ENCODE data around the gene ERCC6. TPM values are rescaled to one million over a fixed set of nuclear protein-coding genes. Genes with fewer than 3 reads are reported as not detected.
A peak's percentile ranks its signal among the peaks of the same experiment; 100 is the strongest.

Gene ERCC6
- polyA plus RNA-seq, 1 of the 3 experiments (the other 2 are of a cell fraction): 4.5 TPM

DNA sequence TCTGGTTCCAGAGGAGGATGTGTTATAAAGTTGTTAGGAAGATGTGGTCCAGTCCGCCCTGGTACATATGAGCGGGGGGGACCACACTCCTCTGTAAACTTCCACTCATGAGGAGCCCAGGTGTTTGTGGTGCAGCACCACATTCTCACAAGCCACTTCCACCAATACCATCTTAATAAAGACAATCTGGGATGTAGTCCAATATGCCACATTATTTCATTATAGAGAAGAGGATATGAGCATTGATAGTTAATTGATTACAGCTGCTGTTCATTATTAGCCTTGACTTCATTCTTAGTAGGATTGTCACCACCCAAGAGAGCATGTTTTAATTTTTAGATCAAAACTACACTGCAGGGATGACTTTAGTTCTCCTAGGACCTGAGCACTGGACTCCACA lies 40.5 kb downstream of the ERCC6 start:
- peaks cover 12 to 20% of the 10 kb centered on the region in 2 experiments for H3K36me3 ChIP-seq (replicated peaks in 1 of 2; ENCODE audit: control insufficient read depth in 1 of 2, insufficient read depth in 2 of 2, low read length in 1 of 2)
- TF ChIP-seq ZBTB33 (IDR thresholded peaks at IDR 0.05; ENCODE audit: borderline replicate concordance, low read depth) (no peak), RCOR1 (IDR thresholded peaks at IDR 0.05; ENCODE audit: low read length) (no peak), MXI1 (IDR thresholded peaks at IDR 0.05; ENCODE audit: low read depth, low read length) (no peak)
- H4K20me1 ChIP-seq (ENCODE audit: insufficient read depth): no peaks in the 10 kb centered on the region
- peaks cover 0 to 13% of the 10 kb centered on the region in 2 experiments; a peak in 2 of 4 replicates for H3K4me1 ChIP-seq (ENCODE audit: control insufficient read depth in 1 of 2, insufficient read depth in 2 of 2, low read depth in 1 of 2, low read length in 1 of 2)
- no peak for DNase-seq
- WGBS (ENCODE audit: low lambda C conversion rate): 100% methylated on average over 2 of the region's 2 CpGs
- no peaks in the 10 kb centered on the region for H3K27me3 ChIP-seq (ENCODE audit: insufficient read depth)
- no peaks in the 10 kb centered on the region for H3F3A ChIP-seq (replicated peaks; ENCODE audit: insufficient read depth)
- no peaks in the 10 kb centered on the region for H3K9me2 ChIP-seq
- CTCF ChIA-PET: interaction anchor here (5.3 kb wide), 1 partner anchor 14 kb away, joined by 29 read pairs; no protein-coding TSS in a partner anchor
- POLR2A ChIA-PET: no interaction called here
- H3K79me2 ChIP-seq (ENCODE audit: insufficient read depth): no peaks in the 10 kb centered on the region
- no peaks in the 10 kb centered on the region for H3K9me3 ChIP-seq
- H3K4me2 ChIP-seq: no peak overlapping the region
- no peak overlapping the region for H3K9ac ChIP-seq
- H2AFZ ChIP-seq (ENCODE audit: low read depth): no peak overlapping the region
- H3K27ac ChIP-seq (ENCODE audit: low read depth in 2 of 2, low read length in 1 of 2): peak overlapping the region in 1 of 2 experiments; percentile 34; a peak in 2 of 4 replicates
- H3K4me3 ChIP-seq (ENCODE audit: low read depth in 2 of 2, low read length in 1 of 2): no peak overlapping the region

- Histone ChIP-seq H3K9me2 (no peaks in the 10 kb centered on the region), H3F3A (replicated peaks; ENCODE audit: insufficient read depth) (no peaks in the 10 kb centered on the region), H3K27me3 (ENCODE audit: insufficient read depth) (no peaks in the 10 kb centered on the region), H3K4me3 (ENCODE audit: low read depth in 2 of 2, low read length in 1 of 2) (no peak overlapping the region), H3K79me2 (ENCODE audit: insufficient read depth) (no peaks in the 10 kb centered on the region), H3K9me3 (no peaks in the 10 kb centered on the region), H2AFZ (ENCODE audit: low read depth) (no peak overlapping the region), H3K9ac (no peak overlapping the region), H3K27ac (ENCODE audit: low read depth in 2 of 2, low read length in 1 of 2) (no peak overlapping the region; a peak in 1 of 4 replicates), H3K4me1 (ENCODE audit: control insufficient read depth in 1 of 2, insufficient read depth in 2 of 2, low read depth in 1 of 2, low read length in 1 of 2) (peaks cover 0 to 13% of the 10 kb centered on the region in 2 experiments; a peak in 2 of 4 replicates), H4K20me1 (ENCODE audit: insufficient read depth) (no peaks in the 10 kb centered on the region), H3K4me2 (no peak overlapping the region), H3K36me3 (replicated peaks in 1 of 2; ENCODE audit: control insufficient read depth in 1 of 2, insufficient read depth in 2 of 2, low read length in 1 of 2) (peaks cover 16 to 20% of the 10 kb centered on the region in 2 experiments)
- ChIA-PET POLR2A (no interaction called here), CTCF (interaction anchor here (1.0 to 2.0 kb wide), 3 partner anchors 15 to 89 kb away, joined by 4 to 10 read pairs (median 8); no protein-coding TSS in a partner anchor)
- DNase-seq: no peak
- TF ChIP-seq RAD21 (IDR thresholded peaks at IDR 0.05; ENCODE audit: low read length): no peak
- 95% methylated on average over 2 of the region's 2 CpGs for WGBS (ENCODE audit: low lambda C conversion rate)
These were observed 41.6 kb downstream of the ERCC6 start for GRCh38 chr10:49497358-49497757.

DNA sequence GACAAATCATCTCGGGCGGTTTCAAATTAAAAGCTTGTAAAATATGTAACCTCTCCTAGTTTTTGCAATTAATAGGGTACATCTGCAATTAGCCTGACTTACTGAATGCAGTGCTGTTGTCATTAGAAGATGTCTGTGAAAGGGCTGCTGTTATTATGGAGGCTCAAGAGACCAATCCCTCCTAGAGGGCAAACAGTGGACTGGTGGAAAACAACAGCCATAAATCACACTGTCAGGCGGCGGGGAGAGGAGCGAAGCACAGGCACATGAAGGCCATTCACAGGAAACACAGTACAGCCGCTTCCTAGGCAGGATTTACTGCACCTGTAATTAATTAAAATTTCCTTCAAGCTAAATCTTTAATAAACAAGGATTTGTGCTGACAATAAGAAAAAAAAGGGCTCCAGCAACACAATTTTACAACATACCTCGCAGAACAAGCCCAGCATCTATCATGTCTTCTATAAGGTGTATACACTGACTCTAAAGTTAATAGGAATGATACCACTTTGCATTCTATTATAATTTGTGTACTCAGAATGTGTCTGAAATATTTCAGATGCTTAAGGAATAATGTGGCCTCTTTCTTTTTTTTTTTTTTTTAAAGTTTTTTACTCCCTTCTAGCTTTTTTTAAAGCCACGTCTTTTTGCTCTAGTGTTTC lies 50.7 kb downstream of the ERCC6 start:
- ChIA-PET POLR2A (no interaction called here), CTCF (interaction anchor here (0.6 to 2.6 kb wide), 8 partner anchors 12 to 830 kb away, joined by 3 to 12 read pairs (median 4); no protein-coding TSS in a partner anchor)
- no peak overlapping the region for H3K4me2 ChIP-seq
- no peak overlapping the region for H2AFZ ChIP-seq (ENCODE audit: low read depth)
- no peaks in the 10 kb centered on the region; the same call in 1 of the 2 replicates for H3K79me2 ChIP-seq (ENCODE audit: insufficient read depth)
- WGBS (ENCODE audit: low lambda C conversion rate): 81% methylated on average over 8 of the region's 8 CpGs
- H3K9me3 ChIP-seq: no peaks in the 10 kb centered on the region
- no peak overlapping the region for H3K4me3 ChIP-seq (ENCODE audit: low read depth in 2 of 2, low read length in 1 of 2)
- H3F3A ChIP-seq (replicated peaks; ENCODE audit: insufficient read depth): peaks cover 13% of the 10 kb centered on the region
- H3K9ac ChIP-seq: no peak overlapping the region
- peaks cover 3 to 14% of the 10 kb centered on the region in 2 experiments for H3K36me3 ChIP-seq (replicated peaks in 1 of 2; ENCODE audit: control insufficient read depth in 1 of 2, insufficient read depth in 2 of 2, low read length in 1 of 2)
- peak overlapping the region in 1 of 2 experiments; percentile 86; a peak in 2 of 4 replicates for H3K27ac ChIP-seq (ENCODE audit: low read depth in 2 of 2, low read length in 1 of 2)
- no peaks in the 10 kb centered on the region for H3K9me2 ChIP-seq
- no peaks in the 10 kb centered on the region for H4K20me1 ChIP-seq (ENCODE audit: insufficient read depth)
- peaks cover 11% of the 10 kb centered on the region in 2 experiments; a peak in 3 of 4 replicates for H3K4me1 ChIP-seq (ENCODE audit: control insufficient read depth in 1 of 2, insufficient read depth in 2 of 2, low read depth in 1 of 2, low read length in 1 of 2)
- peak; percentile 70 for DNase-seq
- H3K27me3 ChIP-seq (ENCODE audit: insufficient read depth): no peaks in the 10 kb centered on the region
- no peak for TF ChIP-seq NRF1 (IDR thresholded peaks at IDR 0.05; ENCODE audit: low read depth, low read length)
- no peak for TF ChIP-seq SMC3 (IDR thresholded peaks at IDR 0.05; ENCODE audit: low read depth, low read length)
- TF ChIP-seq EP300 (IDR thresholded peaks at IDR 0.05; ENCODE audit: borderline replicate concordance in 1 of 2, low read depth in 1 of 2, low read length in 1 of 2): peak in 1 of 2 experiments; percentile 76; a peak in 1 of 4 replicates
- no peak for TF ChIP-seq FOSL2 (IDR thresholded peaks at IDR 0.05; ENCODE audit: borderline replicate concordance, low read depth)
- TF ChIP-seq RAD21 (IDR thresholded peaks at IDR 0.05; ENCODE audit: low read length): no peak
- TF ChIP-seq NFIC (IDR thresholded peaks at IDR 0.05; ENCODE audit: borderline replicate concordance): no peak
- 0 out of 2 replicates have a peak, but pooled peaks have one; percentile 22 for TF ChIP-seq GATA2 (CRISPR knock-in tag; IDR thresholded peaks at IDR 0.05)
- TF ChIP-seq GABPA (IDR thresholded peaks at IDR 0.05; ENCODE audit: low read depth): no peak
- TF ChIP-seq USF2 (IDR thresholded peaks at IDR 0.05; ENCODE audit: borderline replicate concordance, low read depth, low read length): no peak
- TF ChIP-seq MAX (IDR thresholded peaks at IDR 0.05; ENCODE audit: low read depth): no peak
- TF ChIP-seq FOXJ3 (CRISPR knock-in tag; IDR thresholded peaks at IDR 0.05): peak; percentile 82
- no peak for TF ChIP-seq JUND (IDR thresholded peaks at IDR 0.05)
- no peak for TF ChIP-seq MEF2A (IDR thresholded peaks at IDR 0.05; ENCODE audit: borderline replicate concordance, low read depth)
- no peak for TF ChIP-seq TEAD4 (IDR thresholded peaks at IDR 0.05; ENCODE audit: borderline replicate concordance, insufficient read depth)

Data from SK-N-SH (cell line).